H1 (cell line): ENCODE measurements around the gene RAPGEF1. TPM values are rescaled to one million over a fixed set of nuclear protein-coding genes. Genes with fewer than 3 reads are reported as not detected.

ENCODE experiments used
- CTCF ChIA-PET: fragments of 300-600 bp; sonication (Branson Sonifier 250); formaldehyde crosslinking; loops from one replicate; lab custom pipeline; 2021; ENCODE audit not compliant: partially characterized antibody; lab: Charles Lee
- POLR2A ChIA-PET: fragments of 300-600 bp; sonication (Branson Sonifier 250); formaldehyde crosslinking; loops from one replicate; lab custom pipeline; 2021; ENCODE audit warnings: inconsistent platforms; ENCODE audit not compliant: partially characterized antibody; lab: Charles Lee
- DNase-seq, 2 experiments: peaks; one replicate each; pipeline versions ENCODE4 v3.0.0 to v3.0.0-alpha.2; 2010 to 2022; ENCODE audit warnings: low spot score in 2 of 2, low read depth in 1 of 2, mixed read lengths in 1 of 2
- FAIRE-seq: peaks from 2 replicates; lab custom pipeline; 2011; peaks lifted over from hg19 to GRCh38; lab: Jason Lieb, UNC
- H2AFZ ChIP-seq: 2 replicates; pipeline ENCODE4 v1.8.1; 2012; ENCODE audit warnings: low read length, inconsistent platforms
- H2AK5ac ChIP-seq: 2 replicates; pipeline ENCODE4 v1.6.1; 2013; ENCODE audit warnings: low read depth, low read length
- H2BK120ac ChIP-seq: replicated peaks from 2 replicates; pipeline ENCODE3; 2013; ENCODE audit warnings: low read depth, low read length, inconsistent platforms
- H2BK12ac ChIP-seq: 2 replicates; pipeline ENCODE4 v1.6.1; 2013; ENCODE audit warnings: low read depth, low read length
- H2BK15ac ChIP-seq: 2 replicates; pipeline ENCODE4 v1.6.1; 2013; ENCODE audit warnings: low read length
- H2BK20ac ChIP-seq: 2 replicates; pipeline ENCODE4 v1.6.1; 2013; ENCODE audit warnings: low read length
- H2BK5ac ChIP-seq: 2 replicates; pipeline ENCODE4 v1.6.1; 2013; ENCODE audit warnings: low read depth, low read length
- H3K14ac ChIP-seq: 2 replicates; pipeline ENCODE4 v1.6.1; 2013; ENCODE audit warnings: inconsistent platforms; ENCODE audit not compliant: insufficient read length
- H3K18ac ChIP-seq: 2 replicates; pipeline ENCODE4 v1.6.1; 2013; ENCODE audit warnings: low read length; ENCODE audit errors: extremely low read depth
- H3K23ac ChIP-seq: 2 replicates; pipeline ENCODE4 v1.6.1; 2013; ENCODE audit warnings: inconsistent platforms; ENCODE audit not compliant: insufficient read length
- H3K23me2 ChIP-seq: 2 replicates; pipeline ENCODE4 v1.6.1; 2013; ENCODE audit warnings: low read depth, low read length
- H3K27ac ChIP-seq: 2 replicates; pipeline ENCODE4 v1.6.1; 2011; ENCODE audit warnings: low read depth, low read length, inconsistent platforms
- H3K27me3 ChIP-seq, 4 experiments: replicated peaks in 1 of 4; 1 replicate in 1 of 4; 2 replicates in 3 of 4; pipeline versions ENCODE4 v1.6.1 to v1.8.1; 2011 to 2013; ENCODE audit warnings: low read length in 3 of 4, mild to moderate bottlenecking in 3 of 4, inconsistent platforms in 2 of 4, mixed read lengths in 2 of 4, moderate library complexity in 1 of 4; ENCODE audit not compliant: control insufficient read depth in 3 of 4, insufficient read depth in 3 of 4; ENCODE audit errors: extremely low read depth in 1 of 4
- H3K36me3 ChIP-seq, 4 experiments: 2 replicates each; pipeline versions ENCODE4 v1.6.1 to v1.8.1; 2011 to 2013; ENCODE audit warnings: mild to moderate bottlenecking in 4 of 4, low read length in 3 of 4, moderate library complexity in 2 of 4, control low read depth in 1 of 4, inconsistent platforms in 1 of 4; ENCODE audit not compliant: insufficient read depth in 4 of 4, control insufficient read depth in 2 of 4
- H3K4ac ChIP-seq: replicated peaks from 2 replicates; pipeline ENCODE3; 2013; ENCODE audit warnings: low read length, low read depth, mixed read lengths, inconsistent platforms; ENCODE audit not compliant: insufficient read length
- H3K4me1 ChIP-seq, 4 experiments: replicated peaks in 1 of 4; 1 replicate in 1 of 4; 2 replicates in 3 of 4; pipeline versions ENCODE4 v1.6.1 to v1.8.1; 2011 to 2013; ENCODE audit warnings: low read length in 3 of 4, inconsistent platforms in 2 of 4, mixed read lengths in 1 of 4; ENCODE audit not compliant: insufficient read depth in 4 of 4, control insufficient read depth in 3 of 4
- H3K4me2 ChIP-seq, 2 experiments: 2 replicates each; pipeline versions ENCODE4 v1.6.1 to v1.8.1; 2011 to 2013; ENCODE audit warnings: low read depth in 2 of 2, low read length in 2 of 2, control low read depth in 1 of 2, inconsistent platforms in 1 of 2, mild to moderate bottlenecking in 1 of 2; ENCODE audit not compliant: insufficient read depth in 1 of 2
- H3K4me3 ChIP-seq, 4 experiments: fragments of 200-600, 300-600 bp in 1 of 4; sonication (generic), shearing (Covaris generic), sonication (Bioruptor Twin) in 1 of 4; 2 replicates each; pipeline versions ENCODE4 v1.5.1 to v1.8.1; 2011 to 2016; ENCODE audit warnings: low read length in 4 of 4, low read depth in 3 of 4, control low read depth in 2 of 4, inconsistent platforms in 2 of 4, mild to moderate bottlenecking in 2 of 4, mixed read lengths in 1 of 4, moderate library complexity in 1 of 4; ENCODE audit not compliant: insufficient read depth in 2 of 4; ENCODE audit errors: extremely low read depth in 1 of 4
- H3K56ac ChIP-seq: replicated peaks from 2 replicates; pipeline ENCODE3; 2013; ENCODE audit warnings: low read depth, mild to moderate bottlenecking, mixed read lengths, low read length, inconsistent platforms; ENCODE audit not compliant: insufficient read length
- H3K79me1 ChIP-seq: 2 replicates; pipeline ENCODE4 v1.6.1; 2013; ENCODE audit warnings: low read depth, low read length, control low read depth
- H3K79me2 ChIP-seq, 2 experiments: 2 replicates each; pipeline versions ENCODE4 v1.6.1 to v1.8.1; 2012 to 2013; ENCODE audit warnings: low read length in 2 of 2, mild to moderate bottlenecking in 2 of 2, inconsistent platforms in 1 of 2; ENCODE audit not compliant: insufficient read depth in 2 of 2, control insufficient read depth in 1 of 2
- H3K9ac ChIP-seq, 4 experiments: replicated peaks in 1 of 4; 1 replicate in 1 of 4; 2 replicates in 3 of 4; pipeline versions ENCODE4 v1.6.1 to v1.8.1; 2011 to 2013; ENCODE audit warnings: low read depth in 3 of 4, low read length in 3 of 4, control low read depth in 2 of 4, mild to moderate bottlenecking in 2 of 4, moderate library complexity in 2 of 4, inconsistent platforms in 1 of 4; ENCODE audit errors: extremely low read depth in 1 of 4
- H3K9me3 ChIP-seq, 2 experiments: 2 replicates each; pipeline versions ENCODE4 v1.6.1 to v1.8.1; 2012 to 2013; ENCODE audit warnings: mild to moderate bottlenecking in 2 of 2, moderate library complexity in 2 of 2, control low read depth in 1 of 2, inconsistent platforms in 1 of 2, low read depth in 1 of 2, low read length in 1 of 2, mixed read lengths in 1 of 2; ENCODE audit not compliant: insufficient read depth in 2 of 2
- H4K20me1 ChIP-seq, 2 experiments: replicated peaks in 1 of 2; 2 replicates each; pipeline versions ENCODE3 to v1.8.1; 2011 to 2013; ENCODE audit warnings: inconsistent platforms in 2 of 2, low read length in 2 of 2, mild to moderate bottlenecking in 1 of 2; ENCODE audit not compliant: insufficient read depth in 2 of 2, control insufficient read depth in 1 of 2
- H4K5ac ChIP-seq: 2 replicates; pipeline ENCODE4 v1.6.1; 2013; ENCODE audit warnings: low read length, low read depth, mixed read lengths, inconsistent platforms; ENCODE audit not compliant: insufficient read length
- H4K8ac ChIP-seq: 2 replicates; pipeline ENCODE4 v1.8.0; 2013; ENCODE audit warnings: mild to moderate bottlenecking, moderate library complexity, low read length, inconsistent platforms; ENCODE audit not compliant: insufficient read depth; ENCODE audit errors: extremely low read depth
- H4K91ac ChIP-seq: replicated peaks from 2 replicates; pipeline ENCODE3; 2013; ENCODE audit warnings: low read length, mixed read lengths, inconsistent platforms; ENCODE audit not compliant: insufficient read length
- WGBS, 2 experiments: shearing (Covaris generic) in 1 of 2; methylation state at CpG; one replicate each; pipeline versions ENCODE4 v1.1.6 to v1.1.7; 2013 to 2015; ENCODE audit warnings: low lambda C conversion rate in 2 of 2, mixed read lengths in 2 of 2, inconsistent platforms in 1 of 2, low coverage in 1 of 2, missing lambda C conversion rate in 1 of 2; ENCODE audit not compliant: insufficient replicate concordance in 2 of 2, insufficient coverage in 1 of 2, insufficient read length in 1 of 2; ENCODE audit errors: extremely low coverage in 1 of 2, missing lambda C conversion rate in 1 of 2; 5-methylcytosine and 5-hydroxymethylcytosine counted together
- polyA plus RNA-seq, 7 experiments: library from polyadenylated mRNA; depleted of rRNA in 3 of 7; stranded (reverse) in 5 of 7; unstranded in 2 of 7; fragments of >200 nt in 5 of 7; fragments of 200-250 nt in 2 of 7; gene quantifications; 1 replicate in 5 of 7; 2 replicates in 1 of 7; 4 replicates in 1 of 7; pipeline versions ENCODE4 v1.2.1 to v1.2.3, GENCODE V29; 2011 to 2013; ENCODE audit warnings: missing spikeins in 2 of 7, mixed read lengths in 2 of 7
- total RNA-seq: library from RNA; stranded (reverse); fragmentation: NEBNext Ultra II Directional; extraction: Animal tissue kit (Norgen Biotek cat#: 25700); gene quantifications from 2 replicates; pipeline ENCODE4 v1.2.1, GENCODE V29; 2021

Gene RAPGEF1
- total and polyA plus RNA-seq, 2 of the 8 experiments (the other 6 are each of a cell fraction or from before 2014, with no cell fraction given): 29.7 to 78.9 TPM

- Histone ChIP-seq H4K5ac (no peak overlapping the region), H4K8ac (no peak overlapping the region), H2BK15ac (no peak overlapping the region), H2BK12ac (no peak overlapping the region), H3K27ac (no peak overlapping the region), H3K18ac (no peak overlapping the region), H3K56ac (no peak overlapping the region), H2BK120ac (no peak overlapping the region), H2BK20ac (no peak overlapping the region), H3K36me3 (no peaks in the 10 kb centered on the region), H3K9me3 (no peaks in the 10 kb centered on the region), H3K4me1 (peaks cover 2 to 7% (median 5%) of the 10 kb centered on the region in 4 experiments), H3K4ac (no peak overlapping the region), H3K79me1 (peaks cover 5% of the 10 kb centered on the region; the same call in 1 of the 2 replicates), H4K20me1 (peaks cover 2 to 3% of the 10 kb centered on the region in 2 experiments), H3K23me2 (no peaks in the 10 kb centered on the region), H3K23ac (no peak overlapping the region), H4K91ac (no peak overlapping the region), H3K4me3 (no peak overlapping the region), H3K79me2 (peaks cover 0 to 62% of the 10 kb centered on the region in 2 experiments; a peak in 2 of 4 replicates), H3K14ac (no peak overlapping the region), H2AFZ (no peak overlapping the region), H3K4me2 (no peak overlapping the region), H2AK5ac (no peak overlapping the region), H2BK5ac (no peak overlapping the region), H3K27me3 (no peaks in the 10 kb centered on the region; a peak in 1 of 7 replicates), H3K9ac (no peak overlapping the region)
- CTCF ChIA-PET: interaction anchor here (0.6 to 1.9 kb wide), 6 partner anchors 13 to 122 kb away, joined by 3 to 8 read pairs (median 4); no protein-coding TSS in a partner anchor
- FAIRE-seq: no peak
- POLR2A ChIA-PET: interaction anchor here (0.6 to 1.6 kb wide), 2 partner anchors 15 to 167 kb away, joined by 3 read pairs; no protein-coding TSS in a partner anchor
- DNase-seq: no peak
- WGBS, 2 experiments: 93% methylated on average over 10 of the region's 10 CpGs; no CpG with 5 or more reads in 1 of the 2 experiments
Observed at GRCh38 chr9:131714161-131714646, 25.7 kb downstream of the RAPGEF1 start.
